Activated CD8-positive, alpha-beta memory T cell treated with anti-CD3 and anti-CD28 coated beads, Interleukin-2, amount 50 U/mL, for 24 hours (primary cell): Measurements from ENCODE around the gene TRAF2.

Experiments
- DNase-seq: peaks from one replicate; pipeline ENCODE4 v3.0.0-alpha.2; 2020; ENCODE audit errors: extremely low read depth

Gene TRAF2

DNA sequence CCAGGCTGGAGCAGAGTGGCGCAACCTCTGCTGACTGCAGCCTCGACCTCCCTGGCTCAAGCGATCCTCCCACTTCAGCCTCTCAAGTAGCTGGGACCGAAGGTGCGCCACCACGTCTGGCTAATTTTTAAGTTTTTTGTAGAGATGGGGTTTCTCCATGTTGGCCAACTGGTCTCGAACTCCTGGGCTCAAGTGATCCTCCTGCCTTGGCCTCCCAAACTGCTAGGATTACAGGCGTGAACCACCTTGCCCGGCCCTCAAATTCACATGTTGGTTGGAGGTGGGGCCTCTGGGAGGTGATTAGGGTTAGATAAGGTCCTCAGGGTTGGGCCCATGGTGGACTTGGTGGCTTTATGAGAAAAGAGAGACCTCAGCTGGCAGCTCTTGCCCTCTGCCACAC lies 75.8 kb downstream of the TRAF2 start:
- no peak for DNase-seq

DNA sequence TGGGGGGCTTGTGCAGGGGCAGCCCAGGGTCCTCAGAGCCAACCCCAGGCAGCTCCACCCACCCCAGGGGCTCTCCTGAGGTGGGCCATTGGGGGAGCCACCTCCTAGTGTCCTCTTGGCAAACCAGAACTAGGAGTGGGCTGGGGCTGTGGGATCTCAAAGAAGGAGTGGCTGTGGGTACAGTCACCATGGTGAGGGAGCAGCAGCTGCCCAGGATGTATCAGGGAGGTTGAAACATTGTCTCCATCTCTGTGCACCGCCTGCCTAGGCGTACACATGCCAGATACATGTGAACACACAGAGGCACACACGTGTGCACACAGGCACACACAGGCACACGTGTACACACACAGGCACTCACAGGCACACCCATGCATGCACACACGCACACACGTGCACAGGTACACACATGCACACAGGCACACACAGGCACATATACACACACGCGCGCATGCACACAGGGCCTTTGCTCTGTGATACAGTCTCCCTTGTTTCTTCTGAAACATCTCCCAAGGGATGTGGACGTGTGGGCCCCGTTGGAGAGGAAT lies 76.5 kb downstream of the TRAF2 start:
- no peak for DNase-seq

DNA sequence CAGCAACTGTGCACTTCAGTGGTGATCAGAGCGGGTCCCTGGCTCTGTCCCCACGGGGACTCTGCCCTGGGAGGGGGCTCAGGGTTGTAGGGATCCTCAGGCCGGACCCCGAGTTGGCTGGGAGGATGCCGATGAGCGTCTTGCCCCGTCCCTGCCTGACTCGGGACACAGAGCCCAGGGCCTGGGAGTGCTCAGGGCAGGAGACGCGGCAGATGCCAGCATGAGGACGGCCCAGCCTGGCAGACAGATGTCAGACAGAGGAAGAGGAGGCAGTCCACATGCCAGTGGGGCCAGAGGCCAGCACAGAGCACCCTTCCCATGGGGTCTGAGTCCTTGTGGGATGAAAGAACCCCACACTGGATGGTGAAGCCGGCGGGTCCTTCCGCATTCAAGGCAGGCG lies 77.0 kb downstream of the TRAF2 start:
- DNase-seq: no peak

DNA sequence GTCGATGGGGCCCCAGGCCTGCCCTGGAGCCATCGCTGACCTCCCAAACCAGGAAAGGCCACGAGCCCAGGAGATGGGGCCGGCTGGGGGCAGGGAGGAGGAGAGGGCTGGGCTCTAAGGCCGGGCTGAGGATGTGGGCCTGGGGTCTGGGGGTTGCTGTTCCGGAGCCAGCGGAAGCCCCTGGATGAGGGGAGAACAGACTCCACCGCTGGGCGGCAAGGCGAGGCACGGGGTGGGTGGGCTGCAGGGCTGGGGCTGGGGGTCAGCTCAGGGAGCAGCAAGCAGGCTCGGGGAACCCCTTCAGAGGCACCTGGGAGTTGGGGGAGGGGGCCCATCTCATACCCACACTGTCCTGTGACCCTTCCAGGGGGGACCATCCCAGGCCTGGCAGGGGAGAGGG lies 77.4 kb downstream of the TRAF2 start:
- no peak for DNase-seq

DNA sequence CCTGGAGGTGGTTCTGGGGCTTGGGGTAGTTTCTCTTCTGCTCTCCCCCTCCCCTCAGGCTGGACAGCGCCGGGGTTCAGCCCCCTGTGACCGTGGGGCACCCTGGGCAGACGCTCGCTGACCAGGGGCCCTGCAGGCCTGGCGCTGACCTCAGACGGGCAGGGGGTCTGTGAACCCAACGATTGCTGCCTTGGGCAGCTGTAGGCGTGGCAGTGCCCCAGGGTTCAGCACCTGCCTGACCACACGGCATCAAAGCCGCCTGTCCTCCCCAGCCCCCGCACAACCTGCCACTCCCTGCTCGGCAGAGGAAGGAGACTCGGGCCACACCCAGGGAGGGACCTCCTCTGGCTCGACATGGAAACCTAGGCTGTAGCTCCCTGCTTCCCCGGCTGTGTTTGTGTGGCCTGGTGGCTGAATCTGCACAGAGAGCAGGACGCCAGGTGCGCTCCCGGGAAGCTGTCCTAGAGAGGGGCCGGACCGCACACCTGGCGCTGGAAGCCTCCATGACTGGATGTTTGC lies 77.9 kb downstream of the TRAF2 start:
- DNase-seq: no peak

DNA sequence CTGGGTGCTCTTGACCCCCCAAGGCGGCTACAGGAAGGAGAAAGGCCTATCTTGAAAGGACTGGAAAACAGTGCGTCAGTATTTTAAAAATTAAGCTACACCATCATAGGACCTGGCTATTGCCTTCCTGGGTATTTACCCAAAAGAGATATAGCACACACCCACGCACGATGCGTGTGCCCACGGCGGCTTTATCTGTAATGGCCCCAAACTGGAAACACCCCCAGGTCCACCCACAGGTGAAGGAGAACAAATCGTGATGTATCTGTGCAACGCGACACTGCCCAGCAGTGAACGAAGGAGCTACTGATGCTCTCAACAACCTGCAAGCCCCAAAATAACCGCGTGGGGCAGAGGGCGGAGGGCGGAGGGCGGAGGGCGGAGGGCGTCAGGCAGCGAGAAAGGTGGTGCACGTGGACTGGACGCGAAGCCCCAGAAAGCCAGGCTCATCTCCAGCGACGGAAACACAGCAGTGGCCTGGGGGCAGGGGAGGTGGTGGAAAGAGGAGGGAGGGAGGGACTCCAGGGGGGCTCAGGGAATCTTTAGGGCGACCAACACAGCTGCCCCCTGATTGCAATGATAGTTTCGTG lies 78.6 kb downstream of the TRAF2 start:
- no peak for DNase-seq

DNA sequence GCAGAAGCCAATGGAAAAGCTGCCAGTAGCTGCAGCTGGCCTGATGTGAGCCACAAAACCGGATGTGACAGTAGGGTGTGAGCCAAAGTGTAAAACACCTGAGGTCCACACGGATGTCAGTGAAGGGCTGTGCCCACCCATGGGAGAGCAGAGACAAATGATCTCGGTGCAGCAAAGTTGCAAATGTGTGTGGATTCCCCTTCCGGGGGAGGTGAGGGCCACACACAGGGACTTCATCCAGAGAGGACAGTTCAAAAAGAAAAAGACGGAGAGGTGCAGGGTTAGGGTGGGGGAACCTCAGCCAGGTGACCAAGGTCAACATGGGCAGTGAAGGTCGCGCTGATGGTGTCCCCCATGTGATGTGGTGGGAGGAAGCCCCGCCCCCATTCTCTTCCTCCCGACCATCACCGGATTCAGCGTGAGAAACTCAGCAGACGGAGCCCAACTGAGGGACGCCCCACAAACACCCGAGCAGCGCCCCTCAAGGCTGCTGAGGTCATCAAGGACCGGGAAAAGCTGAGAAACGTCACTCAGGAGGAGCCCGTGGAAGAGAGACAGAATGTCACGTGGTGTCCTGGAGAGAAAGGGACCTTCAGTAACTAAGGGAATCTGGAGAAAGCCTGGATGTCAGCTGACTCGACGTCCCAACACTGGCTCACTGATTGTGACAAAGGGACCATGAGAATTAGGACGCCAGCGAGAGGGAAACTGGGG lies 79.6 kb downstream of the TRAF2 start:
- DNase-seq: no peak

DNA sequence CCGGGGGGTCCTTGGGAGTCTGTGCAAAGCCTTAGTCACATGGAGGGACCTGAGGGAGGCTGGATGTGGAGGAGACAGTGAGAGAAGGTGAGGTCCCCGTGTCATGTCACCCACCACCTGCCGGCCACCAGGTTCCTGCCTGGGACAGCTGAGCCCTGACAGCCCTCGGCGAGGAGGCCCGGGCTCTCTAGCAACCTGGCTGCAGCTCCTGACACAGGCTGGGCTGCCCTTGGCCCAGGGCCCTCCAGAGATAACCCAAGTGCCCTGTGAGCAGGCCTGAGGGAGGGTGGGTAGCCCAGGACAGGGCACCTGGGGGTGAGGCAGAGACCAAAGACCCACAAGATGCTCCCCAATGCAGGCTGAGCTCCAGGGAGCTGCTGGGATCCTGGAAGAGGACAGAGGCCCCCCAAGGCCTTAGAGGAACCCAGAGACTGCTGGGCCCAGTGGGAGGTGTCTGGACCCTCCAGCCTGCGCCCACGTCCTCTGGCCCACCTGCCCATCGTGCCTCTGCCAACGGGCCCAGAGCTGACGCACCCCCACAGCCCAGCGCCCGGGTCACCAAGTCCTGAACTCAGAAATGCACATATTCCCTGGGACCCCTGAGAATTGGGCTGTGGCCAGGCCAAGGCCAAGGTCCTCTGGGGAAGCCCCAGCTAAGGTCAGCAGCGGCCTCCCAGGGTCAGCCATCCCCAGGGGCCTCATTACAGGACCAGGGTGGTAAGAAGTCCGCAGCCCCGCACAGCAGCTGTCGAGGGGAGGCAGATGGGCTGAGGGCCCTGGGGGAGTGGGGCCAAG lies 82.2 kb downstream of the TRAF2 start:
- DNase-seq: no peak

DNA sequence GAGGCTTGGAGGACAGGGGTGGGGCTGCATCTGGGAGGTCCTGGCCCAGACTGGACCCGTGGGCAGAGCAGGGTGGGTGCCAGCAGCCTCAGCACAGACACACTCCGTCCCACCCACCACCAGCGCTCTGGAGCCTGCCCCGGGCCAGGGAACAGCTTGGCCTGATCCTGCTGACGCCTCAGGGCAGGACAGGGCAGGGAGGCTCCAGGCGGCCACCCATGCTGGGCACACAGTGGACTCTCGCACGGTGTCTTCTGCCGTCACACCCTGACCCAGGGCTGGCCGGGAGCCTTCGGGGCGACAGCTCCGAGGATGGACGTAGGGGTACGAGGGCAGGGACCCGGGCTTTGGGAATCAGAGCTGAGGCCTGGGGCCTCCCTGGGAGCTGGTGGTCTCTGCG lies 82.8 kb downstream of the TRAF2 start:
- DNase-seq: no peak

DNA sequence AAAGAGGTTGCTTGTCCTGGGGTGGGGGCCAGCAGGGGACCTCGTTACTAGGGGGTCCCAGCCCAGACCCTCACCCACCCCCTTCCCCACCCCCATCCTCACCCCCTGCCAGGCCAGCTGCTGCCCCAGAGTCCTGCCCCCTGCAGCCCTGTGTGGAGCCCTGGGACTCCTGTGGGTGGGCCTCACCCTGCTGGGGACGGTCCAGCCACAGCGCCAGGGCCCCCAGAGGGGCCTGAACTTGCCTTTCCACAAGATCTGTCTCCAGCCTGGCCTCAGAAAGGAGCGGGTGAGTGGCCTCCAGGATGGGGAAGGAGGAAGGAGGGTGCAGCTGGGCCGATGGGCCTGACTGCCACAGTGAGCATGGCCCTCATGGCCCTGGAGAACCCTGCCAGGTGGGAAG lies 83.5 kb downstream of the TRAF2 start:
- DNase-seq: no peak

DNA sequence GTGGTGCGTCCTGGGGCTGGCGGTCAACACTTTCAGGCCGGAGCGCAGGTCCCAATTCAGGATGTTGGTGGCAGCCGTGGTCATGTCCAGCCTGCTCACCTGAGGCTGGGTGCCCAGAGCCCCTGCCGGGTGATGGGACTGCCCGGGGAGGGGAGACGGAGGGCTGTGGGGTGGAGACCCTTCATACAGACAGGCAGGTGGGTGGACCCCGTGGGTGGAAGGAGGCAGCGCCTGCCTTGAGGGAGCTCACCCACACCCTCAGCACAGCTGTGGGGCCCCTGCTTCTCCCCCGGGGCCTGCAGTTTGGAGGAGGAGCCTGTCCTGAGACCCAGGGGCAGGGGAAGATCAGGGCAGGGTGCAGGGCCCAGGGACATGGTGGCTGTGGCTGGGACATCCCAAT lies 84.0 kb downstream of the TRAF2 start:
- no peak for DNase-seq

DNA sequence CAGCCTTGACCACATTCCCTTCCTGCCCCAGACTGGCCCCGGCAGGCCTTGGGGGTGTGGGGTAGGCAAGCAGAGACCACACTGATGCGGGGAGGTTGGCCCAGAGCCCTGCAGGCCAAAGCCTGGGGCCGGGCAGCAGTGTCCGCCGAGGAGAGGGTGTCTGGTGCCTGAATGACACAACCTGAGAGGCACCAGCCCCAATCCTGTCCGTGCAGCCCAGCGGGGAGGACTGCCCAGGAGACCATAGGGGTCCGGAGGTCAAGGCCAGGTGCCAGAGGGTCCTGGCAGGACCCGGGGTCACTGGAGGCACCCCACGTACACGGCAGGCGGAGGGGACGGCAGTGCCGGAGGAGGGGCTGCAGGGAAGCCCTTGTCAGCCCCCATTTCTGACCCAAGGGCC lies 85.4 kb downstream of the TRAF2 start:
- DNase-seq: no peak

DNA sequence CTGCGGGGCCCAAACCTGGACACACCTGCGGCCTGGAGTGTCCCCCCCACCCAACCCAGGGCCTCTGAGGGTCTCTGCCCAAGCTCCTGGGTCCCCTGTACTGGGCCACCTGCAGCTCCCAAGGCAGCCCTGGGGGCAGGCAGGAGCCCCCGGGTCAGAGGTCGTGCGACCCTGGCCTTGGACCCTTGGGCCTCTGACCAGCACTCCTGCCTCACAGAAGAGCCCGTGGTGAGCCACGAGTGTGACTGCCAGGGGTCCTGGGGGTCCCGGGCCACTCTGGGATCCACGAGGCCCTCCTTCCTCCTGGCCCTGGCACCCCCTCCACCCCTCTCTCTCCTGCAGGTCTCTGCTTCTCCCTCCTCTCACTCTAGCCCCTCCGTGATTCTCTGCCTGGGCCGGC lies 86.0 kb downstream of the TRAF2 start:
- no peak for DNase-seq

DNA sequence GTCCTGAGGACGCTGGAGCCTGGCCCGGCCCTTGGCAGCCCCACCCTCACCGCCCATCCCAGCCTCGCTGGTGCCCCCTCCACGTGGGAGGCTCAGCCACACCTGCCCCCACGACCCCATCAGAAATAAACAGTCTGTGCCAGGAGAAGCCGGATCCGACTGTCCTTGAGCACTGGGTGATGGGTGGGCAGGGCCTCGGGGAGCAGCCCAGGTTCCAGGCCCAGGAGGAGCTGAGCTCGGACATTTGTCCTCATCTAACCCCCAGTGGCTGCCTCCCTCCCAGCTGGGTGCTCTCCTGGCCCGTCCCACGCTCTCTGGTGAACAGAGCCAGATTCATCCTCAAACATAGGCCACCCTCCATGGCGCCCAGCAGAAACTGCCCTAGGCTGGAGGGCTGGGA lies 86.4 kb downstream of the TRAF2 start:
- DNase-seq: no peak

DNA sequence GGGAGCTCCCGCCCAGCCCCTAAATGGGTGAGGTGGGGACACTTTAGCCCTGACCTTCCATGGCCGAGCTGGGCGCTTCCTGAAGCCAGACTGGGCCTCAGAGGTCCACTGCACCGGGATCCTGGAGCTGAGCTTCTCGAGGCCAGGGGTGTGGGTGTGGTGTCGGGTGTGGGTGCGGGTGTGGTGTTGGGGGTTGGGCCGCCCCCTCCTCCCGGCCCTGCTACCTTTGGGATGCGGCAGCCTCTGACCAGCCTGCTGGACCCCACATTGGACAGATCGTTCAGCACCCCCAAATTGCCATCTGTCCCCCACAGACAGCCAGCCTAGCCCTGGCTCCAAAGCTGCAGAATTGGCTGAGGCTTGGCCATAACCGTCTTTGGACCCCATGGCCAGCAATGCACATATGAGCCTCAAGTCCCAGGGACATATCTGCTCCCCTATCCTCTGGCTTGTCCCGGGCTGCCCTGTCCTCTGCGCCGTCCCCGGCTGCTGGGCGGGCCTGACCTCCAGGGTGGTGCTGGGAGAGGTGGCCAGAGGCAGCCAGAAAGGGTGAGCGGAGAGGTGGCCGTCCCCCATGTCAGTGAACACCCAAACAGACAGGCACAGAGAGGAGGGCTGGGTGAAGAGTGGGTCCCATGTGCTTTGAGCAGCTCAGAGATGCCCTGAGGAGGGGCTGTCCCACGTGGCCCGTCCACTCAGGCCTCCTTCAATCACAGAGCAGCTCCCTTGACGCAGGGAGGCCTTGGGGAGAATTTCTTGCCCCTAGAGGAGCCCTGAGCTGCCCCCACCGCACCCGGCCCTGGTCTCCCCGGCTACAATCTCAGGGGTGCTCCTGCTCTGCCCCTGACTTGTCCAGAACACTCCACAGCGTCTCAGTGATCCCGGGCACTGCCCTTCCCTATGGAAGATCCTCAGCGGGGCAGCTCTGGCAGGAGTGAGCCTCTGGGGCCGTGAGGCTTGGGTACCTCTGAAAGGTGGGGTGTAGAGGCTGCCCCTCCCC lies 87.6 kb downstream of the TRAF2 start:
- no peak for DNase-seq

DNA sequence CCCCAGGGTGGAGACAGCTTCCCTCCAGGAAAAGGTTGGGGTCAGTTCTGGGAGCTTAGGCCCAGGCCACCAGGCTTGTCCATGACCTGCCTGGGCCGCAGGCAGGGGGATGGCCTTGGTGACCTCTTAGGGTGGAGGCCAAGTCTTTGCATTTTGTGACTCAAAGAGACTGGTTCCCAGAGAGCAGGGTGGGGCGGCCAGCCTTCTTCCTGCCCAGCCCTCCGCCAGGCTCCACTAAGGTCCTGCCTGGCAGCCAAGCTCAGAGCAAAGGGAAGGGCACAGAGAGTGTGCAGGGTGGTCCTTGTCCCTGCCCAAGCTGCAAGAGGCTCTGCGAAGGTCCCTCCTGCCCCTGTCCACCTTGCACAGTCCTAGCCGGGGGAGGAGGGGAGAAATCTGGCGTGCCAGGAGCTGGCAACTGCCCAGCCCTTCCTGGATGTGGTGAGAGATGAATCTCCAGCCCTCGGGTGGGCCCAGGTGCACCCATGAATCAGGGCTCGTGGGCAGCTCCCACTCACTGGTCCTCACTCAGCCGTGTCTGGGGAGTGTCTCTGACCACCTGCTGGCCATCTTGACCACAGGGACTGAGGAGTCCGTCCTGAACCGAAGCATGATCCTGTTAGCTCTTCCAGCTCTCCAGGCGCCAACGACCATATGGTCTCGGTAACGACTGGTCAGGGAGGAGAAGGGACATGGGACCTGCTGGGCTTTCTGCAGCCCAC lies 88.7 kb downstream of the TRAF2 start:
- no peak for DNase-seq

DNA sequence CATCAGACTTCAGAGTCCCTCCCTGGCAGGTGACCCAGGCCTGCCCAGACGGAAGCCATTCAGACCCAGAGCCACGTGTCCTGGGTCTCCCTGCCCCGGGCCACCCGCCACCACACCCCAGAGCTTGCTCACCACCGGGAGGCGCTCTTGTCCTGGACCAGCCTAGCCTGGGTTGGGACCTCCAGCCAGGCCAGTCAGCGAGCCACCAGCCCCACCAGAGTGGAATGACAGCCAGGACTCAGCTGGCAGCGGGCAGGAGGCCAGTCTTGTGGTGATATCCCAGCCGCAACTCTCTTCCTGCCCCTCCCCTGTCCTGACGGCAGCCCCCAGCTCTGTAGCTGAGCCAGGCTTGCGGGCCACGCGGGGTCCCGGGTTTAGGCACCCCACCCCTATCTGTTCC lies 89.3 kb downstream of the TRAF2 start:
- no peak for DNase-seq
